ENCODE measurements around the gene TPSD1. TPM values are rescaled to one million over a fixed set of nuclear protein-coding genes. Genes with fewer than 3 reads are reported as not detected.
"Not testable (repeated sequence)": the region's sequence is repeated elsewhere in the genome, so short reads cannot be mapped to it uniquely, and the experiment has no call there.

The TPSD1 gene
- total RNA-seq, 3 donors from 2014 or later (not counting 1 experiment from before 2014, with no cell fraction given) = 3.2 TPM; not detected in 2

GRCh38 chr16:1231301-1231700 is 24.6 kb upstream of the TPSD1 start:
- H3K9me3 Mint-ChIP-seq = not testable (repeated sequence)

DNA sequence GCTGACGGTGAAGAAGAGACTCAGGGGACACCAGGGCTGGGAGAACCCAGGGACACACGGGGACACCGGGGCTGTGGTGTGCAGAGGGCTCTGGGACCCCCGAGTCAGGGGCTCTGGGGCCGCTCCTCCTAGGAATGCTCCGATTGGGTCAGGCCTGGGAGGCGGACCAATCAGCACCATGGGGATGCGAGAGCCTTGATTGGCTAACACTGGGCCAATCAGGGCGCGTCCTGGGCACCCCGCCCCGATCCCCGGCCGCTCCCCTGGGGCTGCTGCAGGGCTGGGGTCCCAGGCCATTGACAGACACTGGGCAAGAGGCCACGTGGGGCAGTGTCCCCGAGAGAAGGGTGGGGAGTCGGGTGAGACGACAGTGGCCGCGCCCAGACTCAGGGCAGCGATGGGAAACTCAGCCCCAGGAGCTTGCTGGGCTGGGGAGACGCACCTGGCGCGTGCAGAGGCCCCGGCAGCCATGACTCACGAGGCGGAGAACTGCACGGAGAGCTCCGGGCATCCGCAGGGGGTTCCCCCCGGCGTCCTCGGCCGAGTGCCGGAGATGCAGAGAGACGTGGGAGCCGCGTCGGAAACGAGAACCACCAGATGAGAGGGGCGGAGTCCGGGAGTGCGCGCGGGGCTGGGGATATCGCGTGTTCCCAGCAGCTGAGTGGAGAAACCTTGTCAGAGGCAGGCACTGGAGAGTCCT is 23.7 kb upstream of the TPSD1 start:
- H3K4me1 ChIP-seq (ENCODE audit: control insufficient read depth, insufficient read depth, low read length); H3K36me3 ChIP-seq (ENCODE audit: control insufficient read depth, insufficient read depth, low read length); H3K4me1 Mint-ChIP-seq; H3K4me3 ChIP-seq (ENCODE audit: low read length); H3K9me3 ChIP-seq (ENCODE audit: control insufficient read depth, insufficient read depth, low read length); H3K36me3 Mint-ChIP-seq; DNase-seq; H3K4me3 Mint-ChIP-seq; H3K27ac ChIP-seq (ENCODE audit: low read length); intact Hi-C loops (cut with micrococcal nuclease); H3K27ac Mint-ChIP-seq; H3K27me3 Mint-ChIP-seq (ENCODE audit: low read depth in 2 of 2); H3K9me3 Mint-ChIP-seq; H3K27me3 ChIP-seq (ENCODE audit: control insufficient read depth, insufficient read depth, low read length): not testable (repeated sequence)
- no CpG with 5 or more reads among the region's 47 CpGs for WGBS (ENCODE audit: insufficient coverage)
- ATAC-seq = peak in 1 of 3 donors; percentile 34

More at GRCh38 chr16:1231301-1231700, 24.6 kb upstream of the TPSD1 start:
- DNase-seq; H3K27me3 Mint-ChIP-seq (ENCODE audit: low read depth in 2 of 2); intact Hi-C loops (cut with micrococcal nuclease); ATAC-seq; H3K27ac ChIP-seq (ENCODE audit: low read length); H3K4me1 Mint-ChIP-seq; H3K4me3 ChIP-seq (ENCODE audit: low read length); H3K27ac Mint-ChIP-seq; H3K36me3 Mint-ChIP-seq; H3K27me3 ChIP-seq (ENCODE audit: control insufficient read depth, insufficient read depth, low read length); H3K4me1 ChIP-seq (ENCODE audit: control insufficient read depth, insufficient read depth, low read length); H3K9me3 ChIP-seq (ENCODE audit: control insufficient read depth, insufficient read depth, low read length); H3K4me3 Mint-ChIP-seq; H3K36me3 ChIP-seq (ENCODE audit: control insufficient read depth, insufficient read depth, low read length): not testable (repeated sequence)
- WGBS (ENCODE audit: insufficient coverage) = 78% methylated on average over 5 of the region's 7 CpGs

DNA sequence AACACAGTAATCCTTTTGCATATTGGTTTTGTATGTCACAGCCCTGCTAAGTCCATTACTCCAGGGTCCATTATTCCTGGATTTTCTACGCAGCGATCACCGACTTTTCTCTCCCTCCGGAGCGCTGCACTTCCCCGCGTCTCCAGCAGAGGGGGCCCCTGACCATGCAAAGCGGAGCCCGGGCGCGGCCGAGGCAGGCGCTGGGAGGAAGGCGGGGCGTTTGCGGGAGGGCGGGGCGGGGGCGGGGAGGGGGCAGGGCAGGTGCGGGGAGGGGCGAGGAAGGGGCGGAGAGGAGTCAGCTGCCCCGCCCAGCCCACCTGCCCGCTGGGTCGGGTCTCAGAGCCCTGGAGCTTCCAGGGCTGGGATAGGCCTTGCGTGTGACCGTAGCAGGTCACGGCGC is 19.2 kb upstream of the TPSD1 start:
- H3K27me3 Mint-ChIP-seq (ENCODE audit: low read depth in 2 of 2); DNase-seq; H3K9me3 ChIP-seq (ENCODE audit: control insufficient read depth, insufficient read depth, low read length); H3K4me1 ChIP-seq (ENCODE audit: control insufficient read depth, insufficient read depth, low read length); H3K27ac ChIP-seq (ENCODE audit: low read length); H3K9me3 Mint-ChIP-seq; H3K4me3 Mint-ChIP-seq; H3K36me3 Mint-ChIP-seq; H3K27me3 ChIP-seq (ENCODE audit: control insufficient read depth, insufficient read depth, low read length); H3K27ac Mint-ChIP-seq; H3K4me3 ChIP-seq (ENCODE audit: low read length); H3K36me3 ChIP-seq (ENCODE audit: control insufficient read depth, insufficient read depth, low read length); intact Hi-C loops (cut with micrococcal nuclease); H3K4me1 Mint-ChIP-seq: not testable (repeated sequence)
- WGBS (ENCODE audit: insufficient coverage) = no CpG with 5 or more reads among the region's 29 CpGs
- ATAC-seq = peak; percentile 82 to 99 (median 95)

- WGBS (ENCODE audit: insufficient coverage) = 89% methylated on average over 9 of the region's 9 CpGs
- Histone ChIP-seq H3K36me3 (ENCODE audit: control insufficient read depth, insufficient read depth, low read length) (no peaks in the 10 kb centered on the region), H3K4me1 (ENCODE audit: control insufficient read depth, insufficient read depth, low read length) (no peaks in the 10 kb centered on the region), H3K9me3 (ENCODE audit: control insufficient read depth, insufficient read depth, low read length) (no peaks in the 10 kb centered on the region), H3K27ac (ENCODE audit: low read length) (no peak overlapping the region), H3K4me3 (ENCODE audit: low read length) (no peak overlapping the region), H3K27me3 (ENCODE audit: control insufficient read depth, insufficient read depth, low read length) (no peaks in the 10 kb centered on the region)
- no peaks in the 10 kb centered on the region for H3K9me3 Mint-ChIP-seq
- intact Hi-C loops (cut with micrococcal nuclease) = no loop called here
- no peaks in the 10 kb centered on the region for H3K4me1 Mint-ChIP-seq
- no peak overlapping the region for H3K27ac Mint-ChIP-seq
- H3K4me3 Mint-ChIP-seq = no peak overlapping the region
- DNase-seq = no peak
- H3K27me3 Mint-ChIP-seq (ENCODE audit: low read depth in 2 of 2) = no peaks in the 10 kb centered on the region
- no peak for TF ChIP-seq CTCF (IDR thresholded peaks at IDR 0.05)
- no peak for ATAC-seq
- H3K36me3 Mint-ChIP-seq = no peaks in the 10 kb centered on the region
These were observed 17.9 kb upstream of the TPSD1 start for GRCh38 chr16:1237990-1238389.

- H3K9me3 Mint-ChIP-seq; H3K4me1 ChIP-seq (ENCODE audit: control insufficient read depth, insufficient read depth, low read length); intact Hi-C loops (cut with micrococcal nuclease); H3K4me3 ChIP-seq (ENCODE audit: low read length); DNase-seq; H3K27me3 Mint-ChIP-seq (ENCODE audit: low read depth in 2 of 2); ATAC-seq; H3K27me3 ChIP-seq (ENCODE audit: control insufficient read depth, insufficient read depth, low read length); H3K4me1 Mint-ChIP-seq; H3K36me3 Mint-ChIP-seq; H3K27ac ChIP-seq (ENCODE audit: low read length); H3K36me3 ChIP-seq (ENCODE audit: control insufficient read depth, insufficient read depth, low read length); H3K9me3 ChIP-seq (ENCODE audit: control insufficient read depth, insufficient read depth, low read length); H3K27ac Mint-ChIP-seq; H3K4me3 Mint-ChIP-seq: not testable (repeated sequence)
- WGBS (ENCODE audit: insufficient coverage) = 75% methylated on average over 16 of the region's 23 CpGs
These were observed 17.0 kb upstream of the TPSD1 start for GRCh38 chr16:1238909-1239308.

DNA sequence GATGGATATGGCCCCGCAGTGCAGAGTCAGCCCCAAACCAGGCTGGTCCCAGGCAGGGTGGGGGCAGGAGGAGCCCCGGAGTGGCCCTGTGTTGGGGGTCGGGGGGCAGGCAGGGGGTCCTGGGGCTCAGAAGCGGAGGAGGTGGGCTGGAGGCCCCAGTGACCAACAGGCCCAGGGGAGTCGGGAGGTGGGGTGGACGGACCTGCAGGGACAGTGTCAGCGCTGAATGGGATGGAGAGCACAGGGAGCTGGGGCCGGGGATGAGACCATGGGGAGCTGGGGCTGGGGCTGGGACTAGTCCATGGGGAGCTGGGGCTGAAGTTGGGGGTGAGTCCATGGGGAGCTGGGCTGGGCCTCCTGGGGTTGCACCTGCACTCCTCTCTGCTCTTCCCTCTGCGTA is 16.3 kb upstream of the TPSD1 start:
- H3K27ac Mint-ChIP-seq; H3K4me3 ChIP-seq (ENCODE audit: low read length); H3K4me3 Mint-ChIP-seq; H3K9me3 ChIP-seq (ENCODE audit: control insufficient read depth, insufficient read depth, low read length); H3K27me3 ChIP-seq (ENCODE audit: control insufficient read depth, insufficient read depth, low read length); H3K36me3 Mint-ChIP-seq; H3K9me3 Mint-ChIP-seq; H3K4me1 ChIP-seq (ENCODE audit: control insufficient read depth, insufficient read depth, low read length); H3K27ac ChIP-seq (ENCODE audit: low read length); DNase-seq; H3K27me3 Mint-ChIP-seq (ENCODE audit: low read depth in 2 of 2); intact Hi-C loops (cut with micrococcal nuclease); H3K4me1 Mint-ChIP-seq; ATAC-seq; H3K36me3 ChIP-seq (ENCODE audit: control insufficient read depth, insufficient read depth, low read length): not testable (repeated sequence)
- 88% methylated on average over 6 of the region's 9 CpGs for WGBS (ENCODE audit: insufficient coverage)

- H3K27ac ChIP-seq (ENCODE audit: low read length); H3K27me3 ChIP-seq (ENCODE audit: control insufficient read depth, insufficient read depth, low read length); H3K9me3 ChIP-seq (ENCODE audit: control insufficient read depth, insufficient read depth, low read length); H3K9me3 Mint-ChIP-seq; H3K36me3 Mint-ChIP-seq; DNase-seq; H3K36me3 ChIP-seq (ENCODE audit: control insufficient read depth, insufficient read depth, low read length); H3K4me1 Mint-ChIP-seq; ATAC-seq; intact Hi-C loops (cut with micrococcal nuclease); H3K4me3 ChIP-seq (ENCODE audit: low read length); H3K27ac Mint-ChIP-seq; H3K27me3 Mint-ChIP-seq (ENCODE audit: low read depth in 2 of 2); H3K4me3 Mint-ChIP-seq: not testable (repeated sequence)
- H3K4me1 ChIP-seq (ENCODE audit: control insufficient read depth, insufficient read depth, low read length) = peaks cover 15% of the 10 kb centered on the region
- WGBS (ENCODE audit: insufficient coverage) = 83% methylated on average over 1 of the region's 12 CpGs
These were observed 15.4 kb upstream of the TPSD1 start, which contains the start of gene TPSAB1 for GRCh38 chr16:1240436-1240835. Gene TPSAB1, plus strand, starts transcription at chr16:1240705. Its CDS starts 234 bp downstream, at chr16:1240939.
